Measurements from ENCODE around the gene SRSF3.

- TF ChIP-seq CTCF (IDR thresholded peaks at IDR 0.05) (no peak), POLR2A (IDR thresholded peaks at IDR 0.05) (no peak), POLR2AphosphoS5 (IDR thresholded peaks at IDR 0.05) (no peak)
Measured at GRCh38 chr6:36636687-36637418, 42.7 kb downstream of the SRSF3 start.

Data from breast epithelium (tissue), 3 donors.